CD4-positive, alpha-beta T cell treated with Interleukin-2 at 100 ng/mL for 4 hours (primary cell): ENCODE data around the gene SERPINE2.
A peak's percentile ranks its signal among the peaks of the same experiment; 100 is the strongest.

Source experiments
- DNase-seq: peaks from one replicate; pipeline ENCODE4 v3.0.0-alpha.2; 2020; ENCODE audit warnings: low spot score

SERPINE2 gene

GRCh38 chr2:223973606-223974005 lies 65.5 kb downstream of the SERPINE2 start:
- DNase-seq = no peak

GRCh38 chr2:223972656-223973102 lies 66.4 kb downstream of the SERPINE2 start:
- DNase-seq = no peak

- DNase-seq = no peak
Measured at GRCh38 chr2:223971731-223972130, 67.4 kb downstream of the SERPINE2 start.

- peak; percentile 77 for DNase-seq
Measured at GRCh38 chr2:223970343-223971128, 68.5 kb downstream of the SERPINE2 start.

- no peak for DNase-seq
Measured at GRCh38 chr2:223969856-223970255, 69.2 kb downstream of the SERPINE2 start.

- no peak for DNase-seq
Measured at GRCh38 chr2:223969315-223969714, 69.8 kb downstream of the SERPINE2 start.

GRCh38 chr2:223967981-223968380 lies 71.1 kb downstream of the SERPINE2 start:
- no peak for DNase-seq

- DNase-seq = no peak
Measured at GRCh38 chr2:223959688-223960087, 79.4 kb downstream of the SERPINE2 start.

- DNase-seq = peak; percentile 96
Measured at GRCh38 chr2:223957092-223957851, 81.8 kb downstream of the SERPINE2 start, which contains the start of gene MRPL44. MRPL44 (plus strand) TSS chr2:223957463; CDS start chr2:223957473, 10 bp downstream.

- no peak for DNase-seq
Measured at GRCh38 chr2:223956300-223956699, 82.8 kb downstream of the SERPINE2 start.

GRCh38 chr2:223954401-223954800 lies 84.7 kb downstream of the SERPINE2 start:
- DNase-seq = no peak

- DNase-seq = no peak
Measured at GRCh38 chr2:223952280-223952968, 86.7 kb downstream of the SERPINE2 start.

GRCh38 chr2:223950448-223951347 lies 88.4 kb downstream of the SERPINE2 start:
- DNase-seq = no peak

- DNase-seq = no peak
Measured at GRCh38 chr2:223949241-223949840, 89.7 kb downstream of the SERPINE2 start.

- no peak for DNase-seq
Measured at GRCh38 chr2:223947711-223948205, 91.3 kb downstream of the SERPINE2 start.

- no peak for DNase-seq
Measured at GRCh38 chr2:223945755-223946154, 93.3 kb downstream of the SERPINE2 start.

GRCh38 chr2:223944703-223945531 lies 94.2 kb downstream of the SERPINE2 start, which contains the start of gene WDFY1:
WDFY1 (minus strand) TSS chr2:223945335; CDS start chr2:223945284, 51 bp downstream.
- DNase-seq = peak; percentile 79

- no peak for DNase-seq
Measured at GRCh38 chr2:223944166-223944702, 94.9 kb downstream of the SERPINE2 start.

- DNase-seq = no peak
Measured at GRCh38 chr2:223943561-223944008, 95.5 kb downstream of the SERPINE2 start.
